T-helper 1 cell (primary cell): ENCODE results near the gene CAMK2G.
A peak's percentile ranks its signal among the peaks of the same experiment; 100 is the strongest.
"Not testable (repeated sequence)": the region's sequence is repeated elsewhere in the genome, so short reads cannot be mapped to it uniquely, and the experiment has no call there.

Source experiments
- DNase-seq, 5 donors: peaks; one replicate each; pipeline ENCODE4 v3.0.0-alpha.2; 2012 to 2020
- total RNA-seq, 4 donors: gene quantifications; one replicate each; lab custom pipeline; 2026; lab: John Stamatoyannopoulos, UW

The CAMK2G gene
- total RNA-seq = 70.5 to 105 (median 98.6) reads per million in 4 donors

- DNase-seq = peak; percentile 75 to 88 (median 82)
These were observed at the start of gene CAMK2G for GRCh38 chr10:73874267-73875138. TSS of gene CAMK2G (minus strand) at chr10:73874555. CDS start at chr10:73874461, 94 bp downstream.

GRCh38 chr10:73922864-73923133 lies 48.4 kb upstream of the CAMK2G start:
- DNase-seq = no peak

- peak in 3 of 5 donors; percentile 6 to 71 (median 42) for DNase-seq
These were observed 47.9 kb upstream of the CAMK2G start for GRCh38 chr10:73922007-73922863.

- DNase-seq = no peak
These were observed 45.7 kb upstream of the CAMK2G start for GRCh38 chr10:73920089-73920488.

GRCh38 chr10:73919481-73919880 lies 45.1 kb upstream of the CAMK2G start:
- DNase-seq = not testable (repeated sequence)

- DNase-seq = no peak
These were observed 43.4 kb upstream of the CAMK2G start for GRCh38 chr10:73917566-73918305.

- no peak for DNase-seq
These were observed 42.6 kb upstream of the CAMK2G start for GRCh38 chr10:73916761-73917470.

- no peak for DNase-seq
These were observed 41.0 kb upstream of the CAMK2G start for GRCh38 chr10:73915206-73915851.

GRCh38 chr10:73914036-73914435 lies 39.7 kb upstream of the CAMK2G start:
- no peak for DNase-seq

- no peak for DNase-seq
These were observed 37.2 kb upstream of the CAMK2G start for GRCh38 chr10:73911553-73912004.

GRCh38 chr10:73910764-73911552 lies 36.6 kb upstream of the CAMK2G start, which contains the start of gene PLAU:
TSS of gene PLAU (plus strand) at chr10:73911132. CDS start at chr10:73911556, 424 bp downstream.
- peak in 4 of 5 donors; percentile 16 to 52 (median 24) for DNase-seq

- peak in 1 of 5 donors; percentile 24 for DNase-seq
These were observed 36.0 kb upstream of the CAMK2G start for GRCh38 chr10:73910401-73910763.

- DNase-seq = no peak
These were observed 35.3 kb upstream of the CAMK2G start for GRCh38 chr10:73909540-73910115.

- peak in 2 of 5 donors; percentile 17 to 86 for DNase-seq
These were observed 34.6 kb upstream of the CAMK2G start for GRCh38 chr10:73908853-73909539.

- DNase-seq = no peak
These were observed 33.6 kb upstream of the CAMK2G start for GRCh38 chr10:73907841-73908517.

- DNase-seq = no peak
These were observed 32.4 kb upstream of the CAMK2G start for GRCh38 chr10:73906524-73907447.

- DNase-seq = no peak
These were observed 31.1 kb upstream of the CAMK2G start for GRCh38 chr10:73905256-73906020.
